GM12878 (cell line): Measurements from ENCODE around the gene BLCAP. TPM values are rescaled to one million over a fixed set of nuclear protein-coding genes. Genes with fewer than 3 reads are reported as not detected.

Source experiments
- CBFB ChIP-seq: IDR thresholded peaks from 2 replicates; pipeline ENCODE4 v1.6.1; 2016; ENCODE audit warnings: antibody characterized with exemption, low read depth
- CHD4 ChIP-seq: fragments of 200-600 bp; sonication (generic); IDR thresholded peaks from 2 replicates; pipeline ENCODE4 v1.6.1; 2016; ENCODE audit warnings: mild to moderate bottlenecking
- HDAC6 ChIP-seq: fragments of 200-600 bp; sonication (generic); IDR thresholded peaks from one replicate; pipeline ENCODE4 v1.8.0; 2017; ENCODE audit warnings: antibody characterized with exemption; ENCODE audit not compliant: unreplicated experiment
- HSF1 ChIP-seq: fragments of 150-350 bp; IDR thresholded peaks from 2 replicates; pipeline ENCODE4 v1.6.1; 2014; ENCODE audit warnings: mild to moderate bottlenecking, low read depth, low read length
- MEF2B ChIP-seq: fragments of 450-650 bp; IDR thresholded peaks from 2 replicates; pipeline ENCODE4 v1.6.1; 2018; ENCODE audit warnings: mild to moderate bottlenecking, moderate library complexity; ENCODE audit not compliant: partially characterized antibody, poor library complexity, severe bottlenecking
- MTA2 ChIP-seq: fragments of 450-650 bp; IDR thresholded peaks from 2 replicates; pipeline ENCODE4 v1.6.1; 2016; ENCODE audit warnings: low read depth, mild to moderate bottlenecking, moderate library complexity
- MTA3 ChIP-seq: IDR thresholded peaks from 2 replicates; pipeline ENCODE4 v1.6.1; 2012; ENCODE audit warnings: low read length, inconsistent platforms, borderline replicate concordance
- MYC ChIP-seq: IDR thresholded peaks from 2 replicates; pipeline ENCODE4 v1.6.1; 2011; ENCODE audit warnings: mild to moderate bottlenecking, low read length, moderate library complexity, inconsistent platforms; ENCODE audit not compliant: insufficient read depth, insufficient replicate concordance, insufficient read length, severe bottlenecking
- NFIC ChIP-seq: IDR thresholded peaks from 2 replicates; pipeline ENCODE4 v1.6.1; 2012; ENCODE audit warnings: low read depth, mild to moderate bottlenecking, inconsistent platforms, low read length, moderate library complexity
- POLR2AphosphoS5 ChIP-seq: IDR thresholded peaks from 2 replicates; pipeline ENCODE4 v1.6.1; 2011; ENCODE audit warnings: mild to moderate bottlenecking, low read length, inconsistent platforms
- POU2F2 ChIP-seq: IDR thresholded peaks from 3 replicates; pipeline ENCODE4 v1.6.1; 2011; ENCODE audit warnings: low read depth, mild to moderate bottlenecking, low read length, borderline replicate concordance
- RB1 ChIP-seq: fragments of 450-650 bp; formaldehyde crosslinking; IDR thresholded peaks from 2 replicates; pipeline ENCODE4 v1.6.1; 2017; ENCODE audit warnings: mild to moderate bottlenecking, borderline replicate concordance
- RBBP5 ChIP-seq: fragments of 200-600 bp; sonication (generic); conservative IDR thresholded peaks from 2 replicates; pipeline ENCODE4 v1.6.1; 2016
- SREBF2 ChIP-seq: IDR thresholded peaks from 2 replicates; pipeline ENCODE4 v1.6.1; 2012; ENCODE audit warnings: mild to moderate bottlenecking, low read length
- TAF1 ChIP-seq: IDR thresholded peaks from 2 replicates; pipeline ENCODE4 v1.6.1; 2011; ENCODE audit warnings: mild to moderate bottlenecking, low read depth, low read length, borderline replicate concordance
- TCF7 ChIP-seq: IDR thresholded peaks from 2 replicates; pipeline ENCODE4 v1.6.1; 2014; ENCODE audit warnings: antibody characterized with exemption, borderline replicate concordance
- ZBTB40 ChIP-seq: fragments of 450-650 bp; IDR thresholded peaks from 2 replicates; pipeline ENCODE4 v1.6.1; 2016; ENCODE audit warnings: mild to moderate bottlenecking, moderate library complexity, borderline replicate concordance
- ZNF384 ChIP-seq: IDR thresholded peaks from 2 replicates; pipeline ENCODE4 v1.6.1; 2012; ENCODE audit warnings: low read depth, mild to moderate bottlenecking, low read length, improper control_type of control experiment, borderline replicate concordance
- polyA plus RNA-seq, 11 experiments: library from polyadenylated mRNA; depleted of rRNA in 4 of 11; unstranded in 6 of 11; stranded (reverse) in 5 of 11; fragments of >200 nt; fragmentation: Nextera tagmentation in 4 of 11; fragmentation: Illumina TruSeq in 1 of 11; extraction: Ambion mirVana in 4 of 11; extraction: Trizol in 1 of 11; gene quantifications; 1 replicate in 1 of 11; 2 replicates in 10 of 11; pipeline versions ENCODE4 v1.2.1 to v1.2.3, GENCODE V29; 2011 to 2016; ENCODE audit warnings: inconsistent platforms in 2 of 11, missing spikeins in 2 of 11, low read depth in 1 of 11
- total RNA-seq, 4 experiments: library from RNA; depleted of rRNA in 3 of 4; stranded (reverse); fragments of >200 nt in 3 of 4; fragmentation: Illumina TruSeq in 1 of 4; extraction: Trizol in 1 of 4; gene quantifications; 2 replicates each; pipeline versions ENCODE4 v1.2.1 to v1.2.3, GENCODE V29; 2013 to 2021
- TF ChIP-seq, protein P1 (sequence below): fragments of 450-650 bp; IDR thresholded peaks from 2 replicates; pipeline ENCODE4 v1.6.1; 2018; ENCODE audit warnings: borderline replicate concordance, mild to moderate bottlenecking; ENCODE audit not compliant: partially characterized antibody
- TF ChIP-seq, protein P2 (sequence below): IDR thresholded peaks from 2 replicates; pipeline ENCODE4 v1.6.1; 2012; ENCODE audit warnings: low read length, inconsistent platforms

BLCAP gene
- total and polyA plus RNA-seq, 10 of the 15 experiments (the other 5 are each of a cell fraction or from before 2014, with no cell fraction given), result 24.6 to 62.3 (median 47.3) TPM

DNA sequence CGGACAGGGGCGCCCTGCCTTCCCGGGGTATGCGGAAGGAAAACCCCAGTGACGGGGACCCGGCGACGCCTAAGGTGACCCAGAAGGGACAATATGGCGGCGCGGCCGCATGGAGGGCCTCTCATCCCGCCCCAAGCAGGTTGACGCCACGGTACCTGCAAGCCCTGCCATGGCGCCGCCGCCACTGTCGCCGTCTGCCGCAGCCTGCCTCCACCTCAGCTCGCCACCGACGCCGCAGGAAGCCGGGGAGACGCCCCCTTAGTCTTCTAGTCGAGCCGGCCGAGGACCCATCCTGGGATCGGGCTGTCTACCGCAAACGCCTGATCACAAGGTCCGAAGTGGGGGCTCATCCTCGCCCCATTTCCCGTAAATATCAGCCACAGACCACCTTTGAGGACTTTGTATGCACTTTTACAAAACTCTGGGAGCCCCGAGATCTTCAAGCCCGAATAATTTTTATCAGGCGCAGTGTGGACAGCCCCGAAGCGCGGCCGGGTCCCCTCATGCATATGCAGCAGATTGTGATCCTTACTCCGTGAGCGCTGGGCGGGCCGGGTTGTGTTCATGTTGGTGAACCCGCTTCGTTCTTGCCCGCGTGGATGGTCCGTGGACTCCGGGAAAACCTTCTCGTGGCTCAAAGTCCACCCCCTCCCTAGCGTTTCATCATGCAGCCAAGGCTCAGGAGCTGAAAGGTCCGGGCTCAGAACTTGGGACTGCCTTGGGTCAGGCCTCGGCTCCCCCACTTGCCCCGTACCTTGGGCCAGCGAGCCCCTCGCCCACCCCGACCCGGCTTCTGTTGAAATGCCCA is at the start of gene BLCAP (continued):
- TF ChIP-seq TAF1 (peak; percentile 83), MYC (peak; percentile 84), MEF2B (no peak), RB1 (0 out of 2 replicates have a peak, but pooled peaks have one; percentile 58), ZBTB40 (no peak; the same call in 1 of the 2 replicates), POU2F2 (peak; percentile 100), ZNF384 (no peak), HSF1 (peak; percentile 57; the same call in 1 of the 2 replicates), NFIC (no peak; the same call in 1 of the 2 replicates), CBFB (peak; percentile 93), HDAC6 (no peak), MTA2 (no peak; the same call in 1 of the 2 replicates), TCF7 (no peak), MTA3 (no peak; the same call in 1 of the 2 replicates), SREBF2 (no peak), POLR2AphosphoS5 (peak; percentile 96), RBBP5 (no peak), CHD4 (no peak)
- TF ChIP-seq, protein P1, sequence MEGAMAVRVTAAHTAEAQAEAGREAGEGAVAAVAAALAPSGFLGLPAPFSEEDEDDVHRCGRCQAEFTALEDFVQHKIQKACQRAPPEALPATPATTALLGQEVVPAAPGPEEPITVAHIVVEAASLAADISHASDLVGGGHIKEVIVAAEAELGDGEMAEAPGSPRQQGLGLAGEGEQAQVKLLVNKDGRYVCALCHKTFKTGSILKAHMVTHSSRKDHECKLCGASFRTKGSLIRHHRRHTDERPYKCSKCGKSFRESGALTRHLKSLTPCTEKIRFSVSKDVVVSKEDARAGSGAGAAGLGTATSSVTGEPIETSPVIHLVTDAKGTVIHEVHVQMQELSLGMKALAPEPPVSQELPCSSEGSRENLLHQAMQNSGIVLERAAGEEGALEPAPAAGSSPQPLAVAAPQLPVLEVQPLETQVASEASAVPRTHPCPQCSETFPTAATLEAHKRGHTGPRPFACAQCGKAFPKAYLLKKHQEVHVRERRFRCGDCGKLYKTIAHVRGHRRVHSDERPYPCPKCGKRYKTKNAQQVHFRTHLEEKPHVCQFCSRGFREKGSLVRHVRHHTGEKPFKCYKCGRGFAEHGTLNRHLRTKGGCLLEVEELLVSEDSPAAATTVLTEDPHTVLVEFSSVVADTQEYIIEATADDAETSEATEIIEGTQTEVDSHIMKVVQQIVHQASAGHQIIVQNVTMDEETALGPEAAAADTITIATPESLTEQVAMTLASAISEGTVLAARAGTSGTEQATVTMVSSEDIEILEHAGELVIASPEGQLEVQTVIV, result peak; percentile 54
- TF ChIP-seq, protein P2, sequence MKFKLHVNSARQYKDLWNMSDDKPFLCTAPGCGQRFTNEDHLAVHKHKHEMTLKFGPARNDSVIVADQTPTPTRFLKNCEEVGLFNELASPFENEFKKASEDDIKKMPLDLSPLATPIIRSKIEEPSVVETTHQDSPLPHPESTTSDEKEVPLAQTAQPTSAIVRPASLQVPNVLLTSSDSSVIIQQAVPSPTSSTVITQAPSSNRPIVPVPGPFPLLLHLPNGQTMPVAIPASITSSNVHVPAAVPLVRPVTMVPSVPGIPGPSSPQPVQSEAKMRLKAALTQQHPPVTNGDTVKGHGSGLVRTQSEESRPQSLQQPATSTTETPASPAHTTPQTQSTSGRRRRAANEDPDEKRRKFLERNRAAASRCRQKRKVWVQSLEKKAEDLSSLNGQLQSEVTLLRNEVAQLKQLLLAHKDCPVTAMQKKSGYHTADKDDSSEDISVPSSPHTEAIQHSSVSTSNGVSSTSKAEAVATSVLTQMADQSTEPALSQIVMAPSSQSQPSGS, result no peak
